Colon (tissue), 2 donors: ENCODE measurements around the gene GLT8D1.
"Not testable (repeated sequence)": the region's sequence is repeated elsewhere in the genome, so short reads cannot be mapped to it uniquely, and the experiment has no call there.

Experiments
- FAIRE-seq: peaks from 2 replicates; lab custom pipeline; 2012; peaks lifted over from hg19 to GRCh38; lab: Jason Lieb, UNC
- donor health status: control.
- donor health status: control.

GLT8D1 gene, protein sequence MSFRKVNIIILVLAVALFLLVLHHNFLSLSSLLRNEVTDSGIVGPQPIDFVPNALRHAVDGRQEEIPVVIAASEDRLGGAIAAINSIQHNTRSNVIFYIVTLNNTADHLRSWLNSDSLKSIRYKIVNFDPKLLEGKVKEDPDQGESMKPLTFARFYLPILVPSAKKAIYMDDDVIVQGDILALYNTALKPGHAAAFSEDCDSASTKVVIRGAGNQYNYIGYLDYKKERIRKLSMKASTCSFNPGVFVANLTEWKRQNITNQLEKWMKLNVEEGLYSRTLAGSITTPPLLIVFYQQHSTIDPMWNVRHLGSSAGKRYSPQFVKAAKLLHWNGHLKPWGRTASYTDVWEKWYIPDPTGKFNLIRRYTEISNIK

DNA sequence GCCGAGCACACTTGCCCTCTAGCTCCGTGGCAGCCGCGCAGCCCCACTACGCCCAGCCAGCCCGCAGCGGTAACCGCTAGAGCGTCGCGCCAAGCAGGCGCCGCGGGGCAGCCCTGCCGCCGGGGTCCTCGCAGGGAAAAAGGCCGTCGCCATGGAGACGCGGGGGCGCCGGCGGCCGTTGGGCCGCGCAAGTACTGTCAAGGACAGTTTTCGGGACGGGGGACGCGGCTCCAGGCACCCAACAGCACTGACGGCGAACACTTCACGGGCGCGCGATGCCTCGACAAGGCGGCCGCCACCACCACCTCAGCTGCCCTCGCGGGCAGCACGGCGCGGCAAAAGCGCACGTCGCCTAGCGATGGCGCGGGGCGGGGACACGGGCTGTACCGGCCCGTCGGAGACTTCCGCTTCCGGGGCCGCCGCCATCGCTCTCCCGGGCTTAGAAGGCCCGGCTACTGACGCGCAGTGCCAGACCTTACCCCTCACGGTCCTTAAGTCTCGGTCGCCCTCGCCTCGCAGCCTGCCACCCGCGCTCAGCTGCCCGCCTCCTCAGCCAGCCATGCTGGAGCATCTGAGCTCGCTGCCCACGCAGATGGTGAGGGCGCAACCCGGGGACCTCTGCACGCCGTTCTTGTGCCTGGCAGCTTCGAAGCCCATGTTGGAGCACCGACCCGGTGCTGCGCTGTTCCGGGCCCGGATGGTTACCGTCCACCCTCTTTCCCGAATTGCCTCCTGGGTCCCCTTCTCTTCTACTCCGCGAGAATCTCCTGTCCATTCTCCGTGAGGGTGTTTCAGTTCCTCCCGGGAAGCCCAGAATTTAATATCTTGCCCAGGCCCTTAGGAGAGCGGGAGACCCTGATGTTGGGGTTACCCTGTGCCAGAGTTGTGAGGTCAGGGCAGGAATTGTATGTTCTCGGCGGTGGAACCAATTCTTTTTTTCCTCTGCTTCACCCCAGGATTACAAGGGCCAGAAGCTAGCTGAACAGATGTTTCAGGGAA lies at the start of gene GLT8D1, which contains the start of gene SPCS1:
TSS of gene GLT8D1 (minus strand) at position 104 of the 999 bp plus-strand sequence. CDS start 5,331 bp downstream, outside the sequence.
TSS of gene SPCS1 (plus strand) at position 419 of the 999 bp plus-strand sequence. CDS start at position 560, 141 bp downstream.
- FAIRE-seq = no peak

- FAIRE-seq = no peak
Observed at GRCh38 chr3:52754373-52754772, 48.8 kb upstream of the GLT8D1 start.

- FAIRE-seq = no peak
Observed at GRCh38 chr3:52752045-52752660, 46.6 kb upstream of the GLT8D1 start.

- no peak for FAIRE-seq
Observed at GRCh38 chr3:52743721-52744120, 38.1 kb upstream of the GLT8D1 start.

GRCh38 chr3:52743152-52743551 lies 37.6 kb upstream of the GLT8D1 start:
- FAIRE-seq = no peak

- no peak for FAIRE-seq
Observed at GRCh38 chr3:52742418-52743041, 36.9 kb upstream of the GLT8D1 start.

GRCh38 chr3:52739730-52740129 lies 34.1 kb upstream of the GLT8D1 start:
- FAIRE-seq = no peak

DNA sequence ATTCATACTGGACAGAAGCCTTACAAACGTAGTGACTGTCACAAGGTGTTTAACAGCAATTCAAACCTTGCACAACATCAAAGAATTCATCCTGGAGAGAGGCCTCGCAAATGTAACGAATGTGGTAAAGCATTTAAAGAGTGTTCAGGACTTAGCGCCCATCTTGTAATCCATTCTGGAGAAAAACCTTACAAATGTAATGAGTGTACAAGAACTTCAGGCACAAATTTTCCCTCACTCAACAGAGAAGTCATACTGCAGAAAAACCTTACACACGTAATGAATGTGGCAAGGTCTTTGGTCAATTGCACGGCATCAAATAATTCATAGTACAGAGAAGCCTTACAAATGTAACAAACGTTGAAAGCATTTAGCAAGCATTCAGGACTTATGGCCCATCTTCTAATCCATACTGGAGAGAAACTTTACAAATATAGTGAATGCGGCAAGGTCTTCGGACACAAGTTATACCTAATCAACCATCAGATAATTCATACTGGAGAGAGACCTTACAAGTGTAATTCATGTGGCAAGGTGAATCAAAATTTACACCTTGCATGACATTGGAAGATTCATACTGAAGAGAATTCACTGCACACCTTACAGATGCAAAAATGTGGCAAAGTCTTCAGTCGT lies 27.8 kb upstream of the GLT8D1 start:
- no peak for FAIRE-seq

GRCh38 chr3:52731590-52731989 lies 26.0 kb upstream of the GLT8D1 start:
- no peak for FAIRE-seq

DNA sequence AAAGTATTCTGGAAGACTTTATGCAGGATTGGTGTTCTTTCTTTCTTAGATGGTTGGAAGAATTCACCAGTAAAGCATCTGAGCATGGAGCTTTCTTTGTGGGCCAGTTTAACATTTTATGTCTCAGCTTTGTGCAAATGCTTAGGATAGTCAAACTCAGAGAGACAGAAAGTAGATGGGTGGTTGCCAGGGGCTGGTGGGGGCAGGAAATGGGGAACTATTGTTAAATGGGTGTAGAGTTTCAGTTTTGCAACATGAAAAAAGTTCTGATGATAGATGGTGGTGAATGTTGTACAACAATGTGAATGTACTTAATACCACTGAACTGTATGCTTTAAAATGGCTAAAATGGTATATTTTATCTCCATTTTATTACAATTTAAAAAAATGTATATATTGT lies 25.1 kb upstream of the GLT8D1 start:
- no peak for FAIRE-seq

DNA sequence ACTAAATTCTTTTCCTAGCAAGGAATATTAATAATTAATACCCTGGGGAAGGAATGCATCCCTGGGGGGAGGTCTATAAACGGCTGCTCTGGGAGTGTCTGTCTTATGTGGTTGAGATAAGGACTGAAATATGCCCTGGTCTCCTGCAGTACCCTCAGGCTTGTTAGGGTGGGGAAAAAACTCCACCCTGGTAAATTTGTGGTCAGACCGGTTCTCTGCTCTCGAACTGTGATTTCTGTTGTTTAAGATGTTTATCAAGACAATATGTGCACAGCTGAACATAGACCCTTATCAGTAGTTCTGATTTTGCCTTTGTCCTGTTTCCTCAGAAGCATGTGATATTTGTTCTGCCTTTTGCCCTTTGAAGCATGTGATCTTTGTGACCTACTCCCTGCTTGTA lies 23.2 kb upstream of the GLT8D1 start:
- FAIRE-seq = not testable (repeated sequence)

- no peak for FAIRE-seq
Observed at GRCh38 chr3:52724511-52724910, 18.9 kb upstream of the GLT8D1 start.

DNA sequence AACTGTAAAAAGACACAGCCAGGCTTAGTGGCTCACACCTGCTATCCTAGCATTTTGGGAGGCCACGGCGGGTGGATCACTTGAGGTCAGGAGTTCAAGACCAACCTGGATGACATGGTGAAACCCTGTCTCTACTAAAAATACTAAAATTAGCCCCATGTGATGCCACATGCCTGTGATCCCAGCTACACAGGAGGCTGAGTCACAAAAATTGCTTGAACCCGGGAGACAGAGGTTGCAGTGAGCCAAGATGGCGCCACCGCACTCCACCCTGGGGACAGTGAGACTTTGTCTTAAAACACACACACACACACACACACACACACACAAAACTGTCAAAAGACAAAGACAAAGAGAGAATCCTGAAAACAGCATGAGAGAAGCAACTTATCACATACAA lies 18.3 kb upstream of the GLT8D1 start:
- FAIRE-seq = no peak

DNA sequence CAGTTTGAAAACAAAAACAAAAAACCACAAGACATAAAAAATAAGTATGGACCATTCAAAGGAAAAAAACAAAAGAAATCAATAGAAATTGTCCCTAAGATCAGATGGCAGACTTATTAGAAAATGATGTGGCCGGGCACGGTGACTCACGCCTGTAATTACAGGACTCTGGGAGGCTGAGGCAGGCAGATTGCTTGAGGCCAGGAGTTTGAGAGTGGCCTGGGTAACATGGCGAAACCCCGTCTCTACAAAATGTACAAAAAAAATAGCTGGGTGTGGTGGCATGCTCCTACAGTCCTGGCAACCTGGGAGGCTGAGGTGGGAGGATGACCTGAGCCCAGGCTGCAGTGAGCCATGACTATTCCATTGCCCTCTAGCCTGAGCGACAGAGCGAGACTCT lies 16.9 kb upstream of the GLT8D1 start:
- FAIRE-seq = no peak

- no peak for FAIRE-seq
Observed at GRCh38 chr3:52721730-52722008, 16.1 kb upstream of the GLT8D1 start.

GRCh38 chr3:52721002-52721729 lies 15.6 kb upstream of the GLT8D1 start:
- FAIRE-seq = no peak

- no peak for FAIRE-seq
Observed at GRCh38 chr3:52719618-52720017, 14.0 kb upstream of the GLT8D1 start.

DNA sequence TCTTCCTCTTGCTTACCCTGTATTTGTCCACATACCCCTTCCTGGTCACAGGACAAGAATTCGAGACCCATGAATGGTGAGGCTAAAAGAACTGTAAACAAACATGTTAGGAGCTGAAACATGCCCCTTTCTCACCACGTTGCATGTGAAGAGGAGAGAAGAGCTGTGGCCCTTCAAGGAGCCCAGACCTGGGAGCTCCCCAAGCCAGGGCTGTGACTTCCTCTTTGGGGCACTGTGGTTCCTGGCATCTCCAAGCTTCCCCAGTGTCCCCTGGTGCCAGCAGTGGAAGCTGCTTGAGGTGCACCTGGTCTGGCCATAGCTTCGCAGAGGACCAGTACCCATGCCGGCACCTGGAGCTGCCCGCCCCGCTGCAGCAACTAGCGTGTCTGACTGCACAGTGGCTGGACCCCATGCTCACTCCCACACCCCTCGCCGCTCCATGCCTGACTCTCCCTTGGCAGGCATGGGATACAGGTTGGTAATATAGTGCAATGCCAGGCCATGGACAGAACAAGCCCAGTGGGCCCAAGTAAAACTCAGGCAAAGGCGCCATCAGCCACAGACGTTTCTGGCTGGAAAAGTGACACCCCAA lies 10.2 kb upstream of the GLT8D1 start:
- no peak for FAIRE-seq

DNA sequence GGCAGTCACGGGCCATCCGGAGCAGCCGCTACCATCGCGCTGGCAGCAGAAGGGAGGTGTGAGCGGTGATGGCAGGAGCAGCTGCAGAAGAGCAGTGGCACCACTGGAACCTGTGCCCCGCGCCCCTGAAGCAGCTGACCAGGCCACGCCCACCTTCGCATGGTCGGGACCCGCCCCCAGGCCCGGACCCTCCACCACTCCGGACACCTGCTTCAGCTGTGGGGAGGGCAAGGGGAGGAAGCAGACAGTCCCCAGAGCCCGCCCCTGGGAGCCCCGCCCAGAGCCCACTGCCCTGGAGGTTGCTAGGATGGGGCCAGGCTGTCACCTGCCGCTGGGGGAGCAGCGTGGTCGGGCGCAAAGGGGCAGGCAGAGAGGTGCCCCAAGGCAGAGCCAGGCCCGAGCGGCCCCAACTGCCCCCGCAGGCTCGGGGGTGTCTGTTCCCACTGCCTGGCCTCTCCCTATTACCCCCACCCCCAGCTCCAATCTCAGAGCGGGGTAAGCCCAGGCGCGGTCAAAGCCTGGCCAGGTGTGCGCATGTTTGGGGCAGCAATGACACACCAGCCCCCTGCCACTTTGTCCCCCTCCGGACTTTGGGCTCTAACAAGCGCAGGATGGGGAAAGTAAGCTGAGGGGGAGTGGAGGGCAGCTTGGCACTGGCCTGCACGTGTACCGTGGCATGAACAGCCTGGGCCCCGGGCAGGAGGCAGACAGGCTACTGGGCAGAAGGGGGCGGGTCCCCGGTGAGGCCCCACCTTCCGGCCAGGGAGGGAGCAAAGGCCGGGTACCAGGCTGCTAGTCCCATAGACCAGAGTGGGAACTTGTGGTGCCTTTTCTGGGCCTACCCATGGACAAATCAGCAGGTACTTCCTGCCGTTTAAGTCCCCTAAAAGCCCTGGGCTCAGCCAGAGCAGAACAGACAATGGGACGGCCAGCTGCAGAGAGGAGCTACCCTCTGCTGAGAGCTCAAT lies 9.0 kb upstream of the GLT8D1 start:
- no peak for FAIRE-seq
